Stimulated activated CD4-positive, alpha-beta T cell treated with anti-CD3 and anti-CD28 coated beads, Interleukin-4, amount 100 ng/mL, for 4 hours (primary cell): ENCODE measurements around the gene FGF5.
"Not testable (repeated sequence)": the region's sequence is repeated elsewhere in the genome, so short reads cannot be mapped to it uniquely, and the experiment has no call there.

Source experiments
- DNase-seq, 2 experiments: peaks; one replicate each; pipeline ENCODE4 v3.0.0-alpha.2; 2020

Gene FGF5, protein sequence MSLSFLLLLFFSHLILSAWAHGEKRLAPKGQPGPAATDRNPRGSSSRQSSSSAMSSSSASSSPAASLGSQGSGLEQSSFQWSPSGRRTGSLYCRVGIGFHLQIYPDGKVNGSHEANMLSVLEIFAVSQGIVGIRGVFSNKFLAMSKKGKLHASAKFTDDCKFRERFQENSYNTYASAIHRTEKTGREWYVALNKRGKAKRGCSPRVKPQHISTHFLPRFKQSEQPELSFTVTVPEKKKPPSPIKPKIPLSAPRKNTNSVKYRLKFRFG

DNA sequence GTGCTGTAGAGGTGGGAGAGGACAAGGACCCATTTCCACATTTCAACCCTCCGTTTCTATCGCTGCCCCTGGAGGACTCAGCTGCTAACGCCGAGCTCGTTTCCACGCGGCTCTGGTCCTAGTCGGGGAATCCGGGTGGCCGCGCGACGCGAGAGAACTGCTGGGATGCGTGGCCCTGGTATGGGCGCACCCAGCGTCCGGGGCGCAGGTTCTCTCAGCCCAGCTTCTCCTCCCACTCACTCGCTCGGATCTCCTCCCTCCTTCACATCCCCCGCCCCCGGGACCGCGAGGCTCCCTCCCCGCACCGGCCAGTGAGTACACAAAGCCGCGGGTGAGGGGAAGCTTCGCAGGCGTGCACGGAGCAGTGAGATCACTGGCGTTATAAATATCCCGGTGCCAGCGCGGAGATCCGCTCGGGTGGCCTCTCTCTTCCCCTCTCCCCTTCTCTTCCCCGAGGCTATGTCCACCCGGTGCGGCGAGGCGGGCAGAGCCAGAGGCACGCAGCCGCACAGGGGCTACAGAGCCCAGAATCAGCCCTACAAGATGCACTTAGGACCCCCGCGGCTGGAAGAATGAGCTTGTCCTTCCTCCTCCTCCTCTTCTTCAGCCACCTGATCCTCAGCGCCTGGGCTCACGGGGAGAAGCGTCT, at the start of gene FGF5:
Gene FGF5 (plus strand): TSS at position 412 of the 649 bp plus-strand sequence. CDS start 161 bp downstream, at position 573.
- peak in 1 of 2 experiments; percentile 7 for DNase-seq

DNA sequence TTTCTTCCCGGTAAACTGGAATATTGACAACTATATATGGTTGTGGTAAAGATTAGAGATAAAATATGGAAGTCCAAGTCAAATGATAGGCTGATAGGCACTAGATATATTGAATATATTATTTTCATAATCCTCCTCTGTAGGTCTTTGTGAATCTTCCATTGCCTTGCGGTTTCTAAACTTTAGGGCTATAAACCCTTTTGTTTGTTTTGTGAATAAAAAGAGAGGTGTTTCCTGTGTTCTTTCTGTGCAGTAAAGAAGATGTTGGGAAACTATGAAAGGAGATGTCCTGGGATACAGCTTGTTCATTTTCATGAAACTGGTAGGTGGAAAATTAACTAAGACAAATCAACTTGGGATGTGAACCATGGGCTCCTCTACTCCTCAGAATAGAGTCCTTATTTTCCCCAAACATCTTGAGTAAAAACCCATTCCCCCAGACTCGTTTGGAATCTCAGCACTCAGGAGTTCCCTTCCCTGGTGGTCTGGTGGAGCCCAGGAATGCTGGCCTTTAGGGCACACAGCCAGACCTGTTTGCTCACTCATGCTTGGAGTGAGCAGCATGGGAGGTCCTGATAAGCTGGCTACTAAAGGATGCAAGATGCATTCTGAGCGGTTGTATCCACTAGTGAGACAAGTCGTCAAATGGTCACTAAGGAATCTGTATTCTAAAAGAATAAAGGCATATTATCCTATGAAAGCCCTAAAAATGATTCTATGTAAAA, 47.0 kb upstream of the FGF5 start:
- DNase-seq = no peak

DNA sequence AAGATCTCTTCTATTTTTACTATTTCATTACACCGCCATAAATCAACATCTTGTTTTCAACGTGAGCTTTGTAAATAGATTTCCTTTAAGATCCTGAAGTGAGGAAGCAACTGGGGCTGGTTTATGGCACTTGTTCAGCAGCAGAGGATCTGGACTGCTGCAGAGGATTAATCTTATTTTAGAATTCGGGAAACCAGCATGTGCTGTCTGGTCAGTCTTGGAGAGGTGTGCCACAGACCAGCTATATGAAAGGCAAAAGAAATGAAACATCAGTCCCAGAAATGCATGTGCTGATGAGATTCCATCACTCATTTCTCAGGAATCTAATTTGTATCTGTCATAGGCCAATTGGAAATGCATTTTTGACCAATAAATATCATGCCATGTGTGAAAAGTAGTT, 45.8 kb upstream of the FGF5 start:
- no peak for DNase-seq

DNA sequence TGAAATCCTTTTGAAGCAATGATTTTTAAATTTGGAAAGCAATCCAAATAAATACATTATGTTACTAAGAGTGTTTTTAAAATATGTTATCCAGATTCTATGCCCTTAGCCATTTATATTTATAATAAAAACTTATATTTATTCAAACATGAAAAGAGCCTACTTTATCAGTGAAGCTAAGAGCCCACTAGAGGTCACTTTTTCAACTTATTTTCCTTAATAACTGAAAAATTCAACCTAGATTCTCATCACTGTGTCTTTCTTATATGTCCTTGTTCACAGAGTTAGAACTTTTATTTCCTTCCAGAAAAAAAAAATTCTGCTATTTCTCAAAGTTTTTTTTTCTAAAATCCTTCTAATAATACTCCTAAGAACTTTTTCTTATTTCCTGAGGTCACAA, 45.3 kb upstream of the FGF5 start:
- DNase-seq = no peak

DNA sequence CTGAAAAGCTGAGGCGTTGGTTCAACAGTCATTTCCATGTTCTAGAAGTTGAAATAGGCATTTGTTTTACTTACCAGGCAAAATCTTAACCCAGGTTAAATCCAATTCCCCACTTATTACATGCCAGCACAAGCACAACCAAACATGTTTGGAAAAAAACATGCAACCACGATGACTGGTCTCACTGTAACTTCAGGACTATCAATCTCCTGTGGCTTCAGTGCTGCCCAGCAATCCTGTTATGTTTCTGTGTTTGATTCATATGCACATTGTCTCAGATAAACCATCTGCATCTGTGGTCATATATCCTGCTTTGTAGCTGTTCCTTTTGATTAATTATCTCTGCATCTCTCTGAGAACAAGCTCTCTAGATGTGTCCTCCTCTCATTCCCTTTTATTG, 40.9 kb upstream of the FGF5 start:
- DNase-seq = no peak

DNA sequence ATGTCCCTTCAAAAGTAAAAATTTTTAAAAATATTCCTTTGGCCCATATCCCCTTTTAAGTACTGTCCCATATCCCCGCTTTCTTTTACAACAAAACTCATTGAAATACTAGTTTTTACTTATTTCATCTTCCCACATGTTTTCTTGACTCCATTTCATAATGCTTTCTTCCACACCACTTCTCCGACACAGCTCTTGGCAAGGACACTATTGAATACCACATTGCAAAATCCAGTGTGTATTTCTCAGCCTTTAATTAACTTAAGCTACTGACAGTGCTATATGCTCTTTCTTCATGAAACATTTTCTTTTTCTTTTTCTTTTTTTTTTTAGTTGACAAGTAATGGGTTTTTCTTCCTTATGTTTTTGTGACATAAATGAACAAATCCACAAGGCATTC, 40.4 kb upstream of the FGF5 start:
- no peak for DNase-seq

DNA sequence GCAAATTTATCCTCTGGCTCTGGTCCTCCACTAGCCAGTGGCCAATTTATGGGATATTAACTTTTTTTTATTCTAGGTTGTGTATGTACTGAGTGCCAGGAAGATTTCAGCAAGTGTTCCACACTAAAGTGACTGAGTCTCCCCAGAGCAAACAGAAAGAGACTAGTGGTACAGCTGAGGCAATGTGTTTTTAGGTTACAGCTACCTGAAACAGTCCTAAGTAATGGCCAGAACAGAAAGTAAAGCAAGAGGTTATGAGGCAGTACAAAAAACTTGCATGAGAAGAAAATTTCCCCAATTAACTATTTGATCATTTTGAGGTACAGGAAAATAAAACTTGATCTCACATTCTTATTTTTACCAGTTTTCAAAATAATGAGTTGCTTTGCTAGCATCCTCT, 38.0 kb upstream of the FGF5 start:
- DNase-seq = no peak

DNA sequence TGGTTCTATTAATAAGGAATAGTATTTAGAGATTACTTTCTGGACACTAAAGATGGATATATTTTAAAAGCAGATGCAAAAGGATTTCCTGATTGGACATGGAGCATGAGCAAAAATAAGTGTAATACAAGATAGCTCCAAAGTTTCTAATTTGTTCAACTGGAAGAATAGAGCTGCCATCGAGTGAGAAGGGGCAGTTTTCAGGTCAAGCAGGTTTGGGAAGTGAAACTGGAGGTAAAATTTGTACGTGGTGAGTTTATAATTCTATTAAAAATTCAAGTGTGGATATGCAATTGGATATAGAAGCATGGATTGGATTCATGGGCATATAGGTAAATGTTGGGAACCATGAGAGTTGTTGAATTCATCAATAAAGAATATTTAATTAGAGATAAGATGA, 37.3 kb upstream of the FGF5 start:
- no peak for DNase-seq

DNA sequence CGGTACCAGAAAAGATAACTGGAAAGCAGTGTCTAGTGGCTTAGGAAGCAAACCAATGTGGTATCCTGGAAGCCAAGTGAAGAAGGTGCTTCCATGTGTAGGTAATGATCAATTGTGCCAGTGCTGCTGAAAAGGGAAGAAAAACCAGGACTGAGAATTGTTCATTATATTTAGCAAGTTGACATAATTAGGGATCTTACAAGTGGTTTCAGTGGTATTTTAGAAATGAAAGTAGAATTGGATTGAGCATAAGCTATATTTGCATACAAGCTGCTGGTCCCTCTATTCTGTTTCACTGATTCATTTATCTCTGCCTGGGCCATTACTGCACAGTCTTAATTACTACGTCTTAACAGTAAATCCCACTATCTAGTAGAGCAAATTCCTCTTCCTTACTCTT, 36.9 kb upstream of the FGF5 start:
- DNase-seq = no peak

DNA sequence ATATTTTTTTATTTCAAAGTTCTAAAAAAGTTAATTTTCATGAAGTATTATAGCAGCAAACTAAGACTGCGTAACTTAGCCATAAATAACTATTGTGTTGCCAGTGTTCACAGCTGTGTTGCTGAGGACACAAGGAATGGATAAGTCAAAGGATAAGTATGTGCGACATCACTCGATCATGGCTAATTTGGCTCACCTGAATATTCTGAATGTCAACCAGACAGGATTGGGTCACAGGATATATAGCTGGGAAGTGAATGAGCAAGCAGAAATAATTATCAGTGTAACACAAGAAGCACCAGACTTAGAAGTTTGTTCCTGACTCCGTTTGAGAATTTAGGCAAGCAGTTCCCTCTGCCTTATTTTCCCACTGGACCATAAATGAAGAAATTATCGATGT, 35.3 kb upstream of the FGF5 start:
- DNase-seq = no peak

DNA sequence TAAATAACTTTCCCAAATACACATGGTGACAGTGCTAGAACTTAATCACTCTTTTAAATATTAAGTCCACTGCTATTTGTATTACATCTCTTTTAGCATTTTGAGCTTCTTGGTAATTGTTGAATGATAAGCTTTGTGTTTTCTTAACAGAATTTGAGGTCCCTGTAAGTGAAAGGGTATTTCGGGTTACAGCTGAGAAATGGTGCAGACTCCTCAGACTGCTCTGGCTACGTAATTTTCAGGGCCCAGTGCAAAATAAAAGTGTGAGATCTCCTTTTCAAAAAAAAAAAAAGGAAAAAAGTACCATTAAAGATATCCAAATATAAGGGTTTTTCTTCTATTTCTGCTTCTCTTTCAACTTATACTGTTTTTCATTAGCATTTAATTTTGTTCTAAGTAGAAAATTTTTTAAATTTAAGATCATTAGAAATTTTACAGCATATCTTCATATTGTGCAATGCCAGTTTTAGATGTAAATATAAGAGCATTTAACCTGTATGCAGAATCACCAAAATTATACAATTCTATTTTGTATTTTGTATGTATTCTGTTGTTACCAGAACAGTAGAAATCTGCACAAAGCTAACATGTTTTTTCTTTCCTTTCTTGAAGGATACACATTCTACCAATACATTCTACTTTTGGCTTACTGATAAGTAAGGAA, 33.6 kb upstream of the FGF5 start:
- DNase-seq = no peak

DNA sequence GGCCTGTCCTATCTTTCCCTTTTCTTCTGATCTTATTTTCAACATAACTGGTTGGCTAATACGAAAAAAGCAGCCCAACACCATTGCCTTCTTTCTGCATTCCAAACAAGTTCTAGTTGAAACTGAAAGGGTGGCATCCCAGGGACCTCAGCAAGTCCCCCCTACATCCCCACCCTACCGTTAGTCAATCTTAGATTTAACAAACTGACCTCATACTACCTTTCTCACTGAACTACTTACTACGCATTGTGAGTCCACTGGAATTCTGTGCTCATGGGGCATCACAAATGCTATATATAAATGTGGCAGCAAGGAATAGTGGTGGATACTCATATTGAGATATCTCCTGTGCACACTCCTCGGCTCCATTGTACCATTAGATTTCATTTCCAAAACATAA, 33.1 kb upstream of the FGF5 start:
- DNase-seq = no peak

DNA sequence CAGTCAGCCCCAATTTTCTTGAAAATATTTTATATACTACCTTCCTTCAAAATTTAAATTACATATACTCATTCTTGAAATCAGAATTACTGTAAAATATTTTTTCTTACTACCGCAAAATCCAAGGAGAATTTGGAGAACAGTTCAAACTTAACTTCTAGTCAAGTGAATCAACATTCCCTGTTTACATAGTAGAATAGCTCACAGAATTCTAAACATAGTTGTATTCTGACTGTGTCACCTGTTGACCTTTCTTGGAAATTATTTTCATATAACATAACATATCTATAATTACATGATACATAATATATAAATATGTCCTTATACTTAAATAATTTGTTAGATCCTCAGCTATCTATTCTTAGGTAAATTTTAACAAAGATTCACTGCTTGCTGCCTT, 31.0 kb upstream of the FGF5 start:
- no peak for DNase-seq

DNA sequence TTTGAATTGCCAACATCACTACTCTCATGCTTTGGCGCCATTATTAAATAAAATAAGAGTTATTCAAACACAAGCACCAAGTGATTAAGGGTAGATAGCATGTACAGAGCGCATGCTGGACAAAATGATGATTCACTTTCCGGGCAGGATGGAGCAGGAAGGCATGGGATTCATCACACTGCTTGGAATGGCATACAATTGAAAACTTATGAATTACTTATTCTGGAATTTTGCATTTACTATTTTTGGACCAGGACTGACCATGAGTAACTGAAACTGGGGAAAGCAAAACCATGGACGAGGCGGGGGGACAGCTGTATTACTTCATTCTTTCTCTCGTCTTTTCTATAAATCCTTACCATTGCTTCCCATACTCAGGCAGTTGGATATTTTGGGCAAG, 28.5 kb upstream of the FGF5 start:
- no peak for DNase-seq

DNA sequence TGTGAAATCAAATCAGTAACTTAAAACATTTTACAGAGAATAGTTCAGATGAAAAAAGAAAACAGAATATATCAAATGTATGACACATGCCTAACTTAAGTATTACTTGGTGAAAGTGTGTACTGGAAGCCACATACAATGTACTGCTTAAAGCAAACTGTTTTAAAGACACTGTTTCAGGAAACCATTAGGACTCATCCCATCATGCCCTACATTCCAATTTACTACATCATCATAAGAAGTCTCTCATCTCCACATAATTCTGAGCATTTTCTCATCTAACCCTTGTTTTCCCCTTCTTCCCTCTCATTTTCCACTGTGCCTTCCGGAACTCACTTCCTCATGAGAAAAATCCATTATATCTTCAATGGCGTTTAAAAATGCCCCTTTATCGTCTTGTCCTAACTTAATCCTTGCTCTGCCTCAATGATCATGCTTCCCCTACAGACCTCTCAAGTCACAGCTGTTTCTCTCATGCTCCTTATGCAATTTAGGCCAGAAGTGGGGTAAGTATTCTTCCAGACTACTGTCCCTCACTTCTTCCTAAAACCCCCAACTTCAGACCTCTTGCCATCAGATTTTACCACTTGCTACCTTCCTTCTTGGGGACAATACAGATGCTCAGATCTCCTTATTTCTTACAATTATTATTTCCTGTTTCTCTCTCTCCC, 26.8 kb upstream of the FGF5 start:
- DNase-seq = no peak

DNA sequence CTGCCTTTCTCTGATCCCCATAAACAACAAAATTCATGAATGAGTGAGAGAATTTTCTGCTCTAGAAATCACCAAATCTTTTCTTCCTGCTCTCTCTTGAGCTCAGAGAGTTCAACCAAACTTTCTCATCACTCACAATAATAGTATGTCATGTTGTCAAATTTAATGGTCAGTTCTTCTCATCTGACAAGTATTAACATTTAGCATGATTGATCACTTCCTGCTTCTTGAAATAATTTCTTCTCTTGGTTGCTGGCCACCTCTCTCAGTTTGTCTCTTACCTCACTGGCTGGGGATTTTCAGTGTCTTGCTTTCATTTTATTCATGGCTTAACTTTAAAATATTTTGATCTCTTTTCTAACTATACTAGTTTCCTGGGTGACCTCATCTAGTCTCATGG, 25.5 kb upstream of the FGF5 start:
- DNase-seq = no peak

DNA sequence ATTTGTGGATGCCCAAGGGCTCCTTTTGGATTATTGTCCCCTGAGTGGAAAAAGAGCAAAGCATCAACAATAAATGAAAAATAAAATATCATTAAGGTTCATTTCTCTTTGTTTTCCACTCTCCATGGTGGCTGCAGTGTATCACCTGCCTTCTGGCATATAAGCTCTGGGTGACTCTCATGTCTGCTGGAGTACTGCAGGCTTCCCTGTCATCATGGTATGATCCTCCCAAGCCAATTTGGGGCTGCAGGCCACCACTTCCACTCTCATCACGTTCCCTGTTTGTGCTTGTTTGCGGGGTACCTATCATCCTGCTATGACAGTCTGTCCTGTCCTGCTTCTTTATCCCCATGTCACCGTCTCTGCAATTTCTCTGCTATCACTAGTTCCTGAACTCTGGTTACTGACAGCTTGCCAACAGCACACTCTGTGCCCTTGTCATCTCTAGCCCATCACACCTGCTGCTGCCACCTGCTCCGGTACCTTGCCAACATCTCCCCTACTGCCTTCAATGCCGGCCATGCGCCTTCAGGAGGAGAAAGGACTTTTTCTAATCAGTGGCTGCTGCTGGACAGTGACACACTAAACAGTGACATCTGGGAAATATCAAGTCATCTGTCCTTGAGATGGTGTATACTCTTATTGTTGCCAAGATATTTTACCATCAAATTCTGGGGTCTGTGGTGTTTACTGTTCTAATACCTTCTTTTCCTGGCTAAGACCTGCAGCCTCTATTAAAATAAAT, 23.0 kb upstream of the FGF5 start:
- DNase-seq = no peak

DNA sequence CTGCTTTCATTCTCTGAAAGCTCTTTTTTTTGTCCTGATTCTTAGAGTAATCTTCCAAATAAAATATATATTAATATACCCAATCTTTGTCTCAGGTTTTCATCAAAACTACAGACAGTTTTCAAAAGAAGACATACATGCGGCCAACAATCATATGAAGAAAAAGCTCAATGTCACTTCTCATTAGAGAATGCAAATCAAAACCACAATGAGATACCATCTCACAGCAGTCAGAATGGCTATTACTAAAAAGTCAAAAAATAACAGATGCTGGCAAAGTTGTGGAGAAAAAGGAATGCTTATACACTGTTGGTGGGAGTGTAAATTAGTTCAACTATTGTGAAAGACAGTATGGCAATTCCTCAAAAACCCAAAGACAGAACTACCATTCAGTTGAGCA, 19.0 kb upstream of the FGF5 start:
- DNase-seq = not testable (repeated sequence)

DNA sequence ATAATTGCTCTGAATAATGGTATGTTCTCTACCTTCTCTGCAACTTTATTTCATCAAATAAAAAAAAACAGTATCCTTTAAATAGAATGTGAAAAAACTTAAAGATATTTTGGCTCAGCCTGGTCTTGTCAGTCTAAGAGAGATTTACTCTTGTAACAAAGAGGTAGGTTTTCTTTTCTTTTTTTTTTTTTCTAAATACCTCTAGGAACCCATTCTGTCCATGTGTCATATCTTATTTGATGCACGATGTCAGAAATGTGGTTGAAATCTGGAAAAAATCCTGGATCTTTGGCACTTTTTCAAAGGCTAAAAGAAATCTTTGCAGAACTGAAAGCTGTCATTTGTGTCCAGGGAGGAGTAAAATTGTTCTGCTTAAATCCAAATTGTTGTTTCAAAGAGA, 17.3 kb upstream of the FGF5 start:
- no peak for DNase-seq

DNA sequence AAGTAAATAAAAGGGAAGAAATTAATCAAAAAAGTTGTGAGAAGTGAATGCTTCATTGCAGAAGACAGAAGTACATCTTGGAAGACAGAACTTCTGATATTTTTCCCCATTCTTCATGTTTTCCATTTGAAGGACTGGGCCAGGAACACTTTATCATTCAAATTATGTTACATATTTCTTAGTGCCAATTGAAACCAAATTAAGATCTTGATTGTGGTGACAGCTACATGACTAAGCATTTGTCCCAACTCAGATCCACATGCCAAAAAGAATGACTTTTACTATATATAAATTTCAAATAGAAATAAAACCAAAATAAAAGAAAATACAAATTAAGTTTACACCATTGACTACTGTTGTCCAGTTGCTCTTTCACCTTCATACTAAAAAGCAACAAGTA, 14.0 kb upstream of the FGF5 start:
- no peak for DNase-seq

DNA sequence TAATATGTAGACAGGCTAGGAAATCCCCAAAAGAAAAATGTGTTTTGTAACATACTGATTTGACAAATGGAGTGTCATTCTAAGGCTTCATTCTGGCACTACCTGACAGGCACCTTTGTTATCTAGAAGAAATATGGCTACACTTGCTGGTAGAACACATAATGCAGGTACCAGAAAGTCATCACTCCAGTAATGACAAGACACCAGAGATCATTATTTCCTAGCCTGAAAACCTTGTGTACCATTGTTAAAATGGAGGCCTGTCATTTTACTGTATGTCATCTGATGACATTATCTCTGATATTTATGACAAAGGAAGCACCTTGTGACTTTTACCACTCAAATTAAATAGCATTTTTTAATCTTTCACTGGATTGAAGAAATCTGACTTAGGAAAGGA, 13.5 kb upstream of the FGF5 start:
- DNase-seq = no peak

DNA sequence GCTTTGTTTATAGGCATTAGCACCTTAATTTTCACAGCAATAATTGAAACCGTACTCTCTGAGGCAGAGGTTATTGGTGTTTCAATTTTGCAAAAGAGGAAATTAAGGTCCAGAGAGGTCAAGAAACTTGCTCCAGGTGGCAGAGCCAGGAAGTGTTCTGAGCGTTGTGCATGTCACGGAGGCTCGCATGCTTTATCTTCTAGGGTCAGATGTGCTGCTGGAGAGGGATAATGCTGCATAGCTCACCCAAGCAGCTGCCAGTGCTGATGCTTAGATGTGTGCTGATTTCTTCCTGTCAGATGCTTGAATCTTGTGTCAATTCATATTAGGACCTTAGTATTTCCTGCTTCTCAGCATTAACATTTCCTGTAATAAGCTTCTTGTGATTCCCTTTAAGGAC, 13.0 kb upstream of the FGF5 start:
- DNase-seq = no peak

DNA sequence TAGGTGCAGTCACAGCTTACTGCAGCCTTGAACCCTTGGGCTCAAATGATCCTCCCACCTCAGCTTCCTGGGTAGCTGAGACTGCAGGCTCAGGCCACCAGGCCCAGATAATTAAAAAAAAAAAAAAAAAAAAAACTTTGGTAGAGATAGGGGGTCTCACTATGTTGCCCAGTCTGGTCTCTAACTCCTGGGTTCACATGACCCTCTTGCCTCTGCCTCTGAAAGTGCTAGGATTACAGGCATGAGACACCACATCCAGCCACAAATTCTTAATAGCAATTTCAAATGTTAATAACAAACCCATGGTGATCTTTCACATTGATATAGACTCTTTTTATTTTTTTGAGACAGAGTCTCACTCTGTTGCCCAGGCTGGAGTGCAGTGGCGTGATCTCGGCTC, 12.3 kb upstream of the FGF5 start:
- DNase-seq = no peak
